WTC11 (cell line): ENCODE data around the gene CCDC24.

Source experiments
- ATF3 ChIP-seq: sonication (generic); formaldehyde crosslinking; conservative IDR thresholded peaks from 2 replicates; pipeline ENCODE4 v1.8.1; 2022; ENCODE audit warnings: mild to moderate bottlenecking, missing genetic modification reagents
- CTCF ChIP-seq: fragments of 200-600 bp; IDR thresholded peaks from 2 replicates; pipeline ENCODE4 v1.8.0; 2022; ENCODE audit warnings: antibody characterized with exemption
- ELF4 ChIP-seq: sonication (generic); formaldehyde crosslinking; IDR thresholded peaks from 2 replicates; pipeline ENCODE4 v1.8.1; 2022; ENCODE audit warnings: low read depth, mild to moderate bottlenecking, moderate library complexity, missing genetic modification reagents
- KAT7 ChIP-seq: sonication (generic); formaldehyde crosslinking; IDR thresholded peaks from 2 replicates; pipeline ENCODE4 v1.8.1; 2023; ENCODE audit warnings: missing genetic modification reagents, mild to moderate bottlenecking, borderline replicate concordance
- MAX ChIP-seq: sonication (generic); formaldehyde crosslinking; IDR thresholded peaks from 2 replicates; pipeline ENCODE4 v1.8.0; 2022; ENCODE audit warnings: mild to moderate bottlenecking, missing genetic modification reagents
- SP1 ChIP-seq: sonication (generic); formaldehyde crosslinking; conservative IDR thresholded peaks from 2 replicates; pipeline ENCODE4 v1.8.1; 2022; ENCODE audit warnings: missing genetic modification reagents
- TCF7 ChIP-seq: sonication (generic); formaldehyde crosslinking; IDR thresholded peaks from 2 replicates; pipeline ENCODE4 v1.8.0; 2022; ENCODE audit warnings: mild to moderate bottlenecking, low read depth, missing genetic modification reagents, moderate library complexity
- ZSCAN18 ChIP-seq: fragments of 250-450 bp; sonication (Bioruptor Pico); IDR thresholded peaks from 2 replicates; pipeline ENCODE4 v2.1.2; 2022; ENCODE audit warnings: mild to moderate bottlenecking, moderate library complexity

- TF ChIP-seq CTCF (no peak), ZSCAN18 (CRISPR knock-in tag) (no peak), TCF7 (CRISPR knock-in tag) (no peak), SP1 (CRISPR knock-in tag) (no peak), ELF4 (no peak), MAX (CRISPR knock-in tag) (no peak), KAT7 (CRISPR knock-in tag) (no peak), ATF3 (CRISPR knock-in tag) (no peak)
Measured at GRCh38 chr1:43965316-43965715, 26.1 kb upstream of the CCDC24 start.
